DMS53 treated with DMSO at 0.1 percent for 48 hours (cell line): Measurements from ENCODE around the gene TNC.
"Not testable (repeated sequence)": the region's sequence is repeated elsewhere in the genome, so short reads cannot be mapped to it uniquely, and the experiment has no call there.

ENCODE experiments used
- DNase-seq: peaks from one replicate; lab custom pipeline; 2025; ENCODE audit not compliant: unreplicated experiment; lab: John Stamatoyannopoulos, UW

TNC gene

GRCh38 chr9:115135821-115136778, 18.1 kb upstream of the TNC start:
- no peak for DNase-seq

GRCh38 chr9:115134941-115135340, 17.0 kb upstream of the TNC start:
- DNase-seq: no peak

- no peak for DNase-seq
Measured at GRCh38 chr9:115133649-115134048, 15.7 kb upstream of the TNC start.

GRCh38 chr9:115132648-115133047, 14.7 kb upstream of the TNC start:
- DNase-seq: no peak

- DNase-seq: no peak
Measured at GRCh38 chr9:115130176-115130575, 12.2 kb upstream of the TNC start.

- DNase-seq: not testable (repeated sequence)
Measured at GRCh38 chr9:115128726-115129125, 10.8 kb upstream of the TNC start.

GRCh38 chr9:115127191-115127817, 9.3 kb upstream of the TNC start:
- DNase-seq: peak; percentile 50

GRCh38 chr9:115126404-115126803, 8.4 kb upstream of the TNC start:
- DNase-seq: no peak

GRCh38 chr9:115122937-115123336, 5.0 kb upstream of the TNC start:
- no peak for DNase-seq

- DNase-seq: no peak
Measured at GRCh38 chr9:115121181-115121580, 3.2 kb upstream of the TNC start.

GRCh38 chr9:115118879-115119218, 892 bp upstream of the TNC start:
- DNase-seq: peak; percentile 40

GRCh38 chr9:115116421-115117284, 1.3 kb downstream of the TNC start:
- DNase-seq: no peak

- DNase-seq: no peak
Measured at GRCh38 chr9:115115924-115116323, 2.0 kb downstream of the TNC start.

GRCh38 chr9:115115117-115115880, 2.7 kb downstream of the TNC start:
- no peak for DNase-seq

- no peak for DNase-seq
Measured at GRCh38 chr9:115114546-115114945, 3.4 kb downstream of the TNC start.

- DNase-seq: no peak
Measured at GRCh38 chr9:115114084-115114483, 3.9 kb downstream of the TNC start.

GRCh38 chr9:115111874-115112273, 6.1 kb downstream of the TNC start:
- DNase-seq: no peak

- no peak for DNase-seq
Measured at GRCh38 chr9:115109486-115109885, 8.5 kb downstream of the TNC start.

- no peak for DNase-seq
Measured at GRCh38 chr9:115107701-115108100, 10.3 kb downstream of the TNC start.

- DNase-seq: no peak
Measured at GRCh38 chr9:115106642-115107041, 11.3 kb downstream of the TNC start.

- peak; percentile 4 for DNase-seq
Measured at GRCh38 chr9:115106001-115106400, 12.0 kb downstream of the TNC start.
